Thymus (tissue), 2 donors: ENCODE results near the gene LRRC17. TPM values are rescaled to one million over a fixed set of nuclear protein-coding genes. Genes with fewer than 3 reads are reported as not detected.

Experiments
- polyA plus RNA-seq: library from polyadenylated mRNA; stranded (reverse); fragments of 200-250 nt; gene quantifications from one replicate; pipeline ENCODE4 v1.2.3, GENCODE V29; 2013
- total RNA-seq: library from RNA; stranded (reverse); fragments of 120-200 nt; gene quantifications from one replicate; pipeline ENCODE4 v1.2.4, GENCODE V29; 2013
- donor health status: healthy.

Gene LRRC17
- total and polyA plus RNA-seq, 2 donors, result 2.6 to 27.8 TPM

Other genes with a start within 250 kb of the LRRC17 start
- 1.3 TPM for gene POLR2J2, start 241.3 kb upstream of the LRRC17 start, total RNA-seq
- gene POLR2J2, start 241.3 kb upstream of the LRRC17 start, polyA plus RNA-seq, result 4.8 TPM
- 8.2 TPM for gene FAM185A, start 164.0 kb upstream of the LRRC17 start, total RNA-seq
- 5.6 TPM for gene FAM185A, start 164.0 kb upstream of the LRRC17 start, polyA plus RNA-seq
- gene FBXL13, start 161.8 kb downstream of the LRRC17 start, total RNA-seq, result 3.8 TPM
- 1.0 TPM for gene FBXL13, start 161.8 kb downstream of the LRRC17 start, polyA plus RNA-seq
- gene ARMC10, start 162.1 kb downstream of the LRRC17 start, total RNA-seq, result 24.6 TPM
- gene ARMC10, start 162.1 kb downstream of the LRRC17 start, polyA plus RNA-seq, result 35.3 TPM
- 8.3 TPM for gene NAPEPLD, start 236.1 kb downstream of the LRRC17 start, total RNA-seq
- 7.4 TPM for gene NAPEPLD, start 236.1 kb downstream of the LRRC17 start, polyA plus RNA-seq